GM12801 (cell line): Measurements from ENCODE around the gene NTN1.

Experiments
- CTCF ChIP-seq: IDR thresholded peaks from one replicate; pipeline ENCODE4 v1.5.1; 2011; ENCODE audit warnings: control low read depth; ENCODE audit not compliant: insufficient read length; ENCODE audit errors: extremely low read depth

NTN1 gene

GRCh38 chr17:9104370-9105041, 83.2 kb downstream of the NTN1 start:
- TF ChIP-seq CTCF: no peak

GRCh38 chr17:9105068-9105868, 84.0 kb downstream of the NTN1 start:
- no peak for TF ChIP-seq CTCF

- no peak for TF ChIP-seq CTCF
Observed at GRCh38 chr17:9107527-9107926, 86.2 kb downstream of the NTN1 start.

GRCh38 chr17:9108146-9108545, 86.8 kb downstream of the NTN1 start:
- TF ChIP-seq CTCF: no peak

- TF ChIP-seq CTCF: no peak
Observed at GRCh38 chr17:9109933-9110332, 88.6 kb downstream of the NTN1 start.

- no peak for TF ChIP-seq CTCF
Observed at GRCh38 chr17:9110501-9110900, 89.2 kb downstream of the NTN1 start.

- no peak for TF ChIP-seq CTCF
Observed at GRCh38 chr17:9115214-9116191, 94.2 kb downstream of the NTN1 start.
